Measurements from ENCODE around the gene RAPGEF3.

Gene RAPGEF3

GRCh38 chr12:47789141-47789540 is 30.5 kb upstream of the RAPGEF3 start (continued):
- no peak for TF ChIP-seq ZNF777 (tag by site-specific recombination; IDR thresholded peaks at IDR 0.05; ENCODE audit: borderline replicate concordance)
- no peak for TF ChIP-seq SCRT2 (tag by site-specific recombination; IDR thresholded peaks at IDR 0.05)
- TF ChIP-seq, protein P1, sequence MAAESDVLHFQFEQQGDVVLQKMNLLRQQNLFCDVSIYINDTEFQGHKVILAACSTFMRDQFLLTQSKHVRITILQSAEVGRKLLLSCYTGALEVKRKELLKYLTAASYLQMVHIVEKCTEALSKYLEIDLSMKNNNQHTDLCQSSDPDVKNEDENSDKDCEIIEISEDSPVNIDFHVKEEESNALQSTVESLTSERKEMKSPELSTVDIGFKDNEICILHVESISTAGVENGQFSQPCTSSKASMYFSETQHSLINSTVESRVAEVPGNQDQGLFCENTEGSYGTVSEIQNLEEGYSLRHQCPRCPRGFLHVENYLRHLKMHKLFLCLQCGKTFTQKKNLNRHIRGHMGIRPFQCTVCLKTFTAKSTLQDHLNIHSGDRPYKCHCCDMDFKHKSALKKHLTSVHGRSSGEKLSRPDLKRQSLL (tag by site-specific recombination; IDR thresholded peaks at IDR 0.05), result no peak
- no peak for TF ChIP-seq ZNF112 (tag by site-specific recombination; IDR thresholded peaks at IDR 0.05)
- TF ChIP-seq ZNF561 (tag by site-specific recombination; IDR thresholded peaks at IDR 0.05; ENCODE audit: borderline replicate concordance), result no peak
- no peak for TF ChIP-seq ZNF785 (tag by site-specific recombination; IDR thresholded peaks at IDR 0.05)
- TF ChIP-seq, protein P2, sequence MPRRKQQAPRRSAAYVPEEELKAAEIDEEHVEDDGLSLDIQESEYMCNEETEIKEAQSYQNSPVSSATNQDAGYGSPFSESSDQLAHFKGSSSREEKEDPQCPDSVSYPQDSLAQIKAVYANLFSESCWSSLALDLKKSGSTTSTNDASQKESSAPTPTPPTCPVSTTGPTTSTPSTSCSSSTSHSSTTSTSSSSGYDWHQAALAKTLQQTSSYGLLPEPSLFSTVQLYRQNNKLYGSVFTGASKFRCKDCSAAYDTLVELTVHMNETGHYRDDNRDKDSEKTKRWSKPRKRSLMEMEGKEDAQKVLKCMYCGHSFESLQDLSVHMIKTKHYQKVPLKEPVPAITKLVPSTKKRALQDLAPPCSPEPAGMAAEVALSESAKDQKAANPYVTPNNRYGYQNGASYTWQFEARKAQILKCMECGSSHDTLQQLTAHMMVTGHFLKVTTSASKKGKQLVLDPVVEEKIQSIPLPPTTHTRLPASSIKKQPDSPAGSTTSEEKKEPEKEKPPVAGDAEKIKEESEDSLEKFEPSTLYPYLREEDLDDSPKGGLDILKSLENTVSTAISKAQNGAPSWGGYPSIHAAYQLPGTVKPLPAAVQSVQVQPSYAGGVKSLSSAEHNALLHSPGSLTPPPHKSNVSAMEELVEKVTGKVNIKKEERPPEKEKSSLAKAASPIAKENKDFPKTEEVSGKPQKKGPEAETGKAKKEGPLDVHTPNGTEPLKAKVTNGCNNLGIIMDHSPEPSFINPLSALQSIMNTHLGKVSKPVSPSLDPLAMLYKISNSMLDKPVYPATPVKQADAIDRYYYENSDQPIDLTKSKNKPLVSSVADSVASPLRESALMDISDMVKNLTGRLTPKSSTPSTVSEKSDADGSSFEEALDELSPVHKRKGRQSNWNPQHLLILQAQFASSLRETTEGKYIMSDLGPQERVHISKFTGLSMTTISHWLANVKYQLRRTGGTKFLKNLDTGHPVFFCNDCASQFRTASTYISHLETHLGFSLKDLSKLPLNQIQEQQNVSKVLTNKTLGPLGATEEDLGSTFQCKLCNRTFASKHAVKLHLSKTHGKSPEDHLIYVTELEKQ (tag by site-specific recombination; IDR thresholded peaks at IDR 0.05; ENCODE audit: borderline replicate concordance), result no peak
- no peak for TF ChIP-seq ZNF610 (tag by site-specific recombination; IDR thresholded peaks at IDR 0.05; ENCODE audit: borderline replicate concordance)
- no peak for TF ChIP-seq KLF8 (tag by site-specific recombination; IDR thresholded peaks at IDR 0.05)
- TF ChIP-seq PRDM10 (tag by site-specific recombination; IDR thresholded peaks at IDR 0.05), result no peak
- no peak for TF ChIP-seq ZNF76 (tag by site-specific recombination; IDR thresholded peaks at IDR 0.05; ENCODE audit: borderline replicate concordance, low read depth)
- TF ChIP-seq ZFHX2 (tag by site-specific recombination; conservative IDR thresholded peaks at IDR 0.05), result no peak

- TF ChIP-seq ZNF394 (tag by site-specific recombination; IDR thresholded peaks at IDR 0.05; ENCODE audit: borderline replicate concordance), result no peak
- TF ChIP-seq ZNF768 (tag by site-specific recombination; IDR thresholded peaks at IDR 0.05), result peak; percentile 69; the same call in 1 of the 2 replicates
- no peak overlapping the region for H3K27ac ChIP-seq (ENCODE audit: extremely low read depth, low read depth, low read length)
- no peak overlapping the region for H3K4me3 ChIP-seq (ENCODE audit: low read depth, low read length)
- no peaks in the 10 kb centered on the region for H3K9me3 ChIP-seq (ENCODE audit: control insufficient read depth, insufficient read depth, low read depth, low read length)
- no peaks in the 10 kb centered on the region for H3K4me1 ChIP-seq (ENCODE audit: control insufficient read depth, insufficient read depth, low read length)
- ChIA-PET CTCF (interaction anchor here (0.9 to 10.6 kb wide), 5 partner anchors 20 to 51 kb away, joined by 3 to 112 read pairs (median 4); no protein-coding TSS in a partner anchor), POLR2A (no interaction called here)
- H3K36me3 ChIP-seq (ENCODE audit: control insufficient read depth in 2 of 2, insufficient read depth in 1 of 2, low read length in 2 of 2), result peaks cover 1 to 95% of the 10 kb centered on the region in 2 experiments; a peak in 2 of 3 replicates
Measured at GRCh38 chr12:47787596-47788319, 29.1 kb upstream of the RAPGEF3 start.
